Activated CD4-positive, alpha-beta T cell treated with anti-CD3 and anti-CD28 coated beads for 1 hour (primary cell): ENCODE results near the gene GPC5.
"Not testable (repeated sequence)": the region's sequence is repeated elsewhere in the genome, so short reads cannot be mapped to it uniquely, and the experiment has no call there.

ENCODE experiments used
- DNase-seq: peaks from one replicate; pipeline ENCODE4 v3.0.0-alpha.2; 2020

The GPC5 gene

GRCh38 chr13:91369441-91369831 is 29.0 kb upstream of the GPC5 start:
- no peak for DNase-seq

- DNase-seq: no peak
Observed at GRCh38 chr13:91370501-91370900, 27.9 kb upstream of the GPC5 start.

GRCh38 chr13:91372911-91373310 is 25.5 kb upstream of the GPC5 start:
- no peak for DNase-seq

- DNase-seq: no peak
Observed at GRCh38 chr13:91375116-91375729, 23.2 kb upstream of the GPC5 start.

- DNase-seq: no peak
Observed at GRCh38 chr13:91381371-91381770, 17.1 kb upstream of the GPC5 start.

- DNase-seq: no peak
Observed at GRCh38 chr13:91383836-91384235, 14.6 kb upstream of the GPC5 start.

GRCh38 chr13:91384896-91385295 is 13.5 kb upstream of the GPC5 start:
- no peak for DNase-seq

- no peak for DNase-seq
Observed at GRCh38 chr13:91389186-91389585, 9.2 kb upstream of the GPC5 start.

GRCh38 chr13:91397595-91397994 is 826 bp upstream of the GPC5 start:
- no peak for DNase-seq

GRCh38 chr13:91399189-91400062 is 1.0 kb downstream of the GPC5 start:
- no peak for DNase-seq

GRCh38 chr13:91400063-91400399 is 1.6 kb downstream of the GPC5 start:
- no peak for DNase-seq

GRCh38 chr13:91400671-91401070 is 2.2 kb downstream of the GPC5 start:
- no peak for DNase-seq

- DNase-seq: no peak
Observed at GRCh38 chr13:91401920-91402319, 3.5 kb downstream of the GPC5 start.

GRCh38 chr13:91405240-91405639 is 6.8 kb downstream of the GPC5 start:
- no peak for DNase-seq

- no peak for DNase-seq
Observed at GRCh38 chr13:91406619-91407018, 8.2 kb downstream of the GPC5 start.

- DNase-seq: no peak
Observed at GRCh38 chr13:91408971-91409370, 10.6 kb downstream of the GPC5 start.

GRCh38 chr13:91416579-91416978 is 18.2 kb downstream of the GPC5 start:
- DNase-seq: not testable (repeated sequence)

- DNase-seq: no peak
Observed at GRCh38 chr13:91417660-91418325, 19.4 kb downstream of the GPC5 start.

GRCh38 chr13:91426913-91427312 is 28.5 kb downstream of the GPC5 start:
- DNase-seq: no peak

GRCh38 chr13:91438674-91439073 is 40.3 kb downstream of the GPC5 start:
- DNase-seq: not testable (repeated sequence)

GRCh38 chr13:91450913-91451312 is 52.5 kb downstream of the GPC5 start:
- DNase-seq: no peak

GRCh38 chr13:91454666-91455065 is 56.2 kb downstream of the GPC5 start:
- no peak for DNase-seq

- no peak for DNase-seq
Observed at GRCh38 chr13:91456837-91457236, 58.4 kb downstream of the GPC5 start.

- DNase-seq: no peak
Observed at GRCh38 chr13:91459485-91459884, 61.1 kb downstream of the GPC5 start.
